ENCODE data around the gene SLC5A4.

- no peak for TF ChIP-seq POLR2AphosphoS5 (IDR thresholded peaks at IDR 0.05; ENCODE audit: low read length)
- no peak for TF ChIP-seq FOXM1 (IDR thresholded peaks at IDR 0.05; ENCODE audit: low read depth, low read length)
- no peak for TF ChIP-seq EZH2 (IDR thresholded peaks at IDR 0.05; ENCODE audit: borderline replicate concordance, control insufficient read depth, low read depth, low read length)
Observed at GRCh38 chr22:32281072-32281471, 25.9 kb upstream of the SLC5A4 start.
